ENCODE results near the gene ZDHHC24.

GRCh38 chr11:66523611-66524010, 22.2 kb downstream of the ZDHHC24 start:
- no peak for TF ChIP-seq CTCF (IDR thresholded peaks at IDR 0.05; ENCODE audit: insufficient read depth, low read depth, low read length)
- TF ChIP-seq EZH2 (IDR thresholded peaks at IDR 0.05; ENCODE audit: insufficient read depth, low read length) = no peak
